GM12875 (cell line): ENCODE data around the gene SHH.

ENCODE experiments used
- H3K4me3 ChIP-seq: one replicate; pipeline ENCODE4 v1.5.1; 2011; ENCODE audit warnings: low read depth, low read length, control low read depth
- TF ChIP-seq, protein P1 (sequence below): IDR thresholded peaks from 2 replicates; pipeline ENCODE4 v1.5.1; 2011; ENCODE audit warnings: low read depth, mild to moderate bottlenecking, control low read depth, inconsistent platforms, low read length, moderate library complexity, borderline replicate concordance; ENCODE audit not compliant: insufficient read depth

The SHH gene

DNA sequence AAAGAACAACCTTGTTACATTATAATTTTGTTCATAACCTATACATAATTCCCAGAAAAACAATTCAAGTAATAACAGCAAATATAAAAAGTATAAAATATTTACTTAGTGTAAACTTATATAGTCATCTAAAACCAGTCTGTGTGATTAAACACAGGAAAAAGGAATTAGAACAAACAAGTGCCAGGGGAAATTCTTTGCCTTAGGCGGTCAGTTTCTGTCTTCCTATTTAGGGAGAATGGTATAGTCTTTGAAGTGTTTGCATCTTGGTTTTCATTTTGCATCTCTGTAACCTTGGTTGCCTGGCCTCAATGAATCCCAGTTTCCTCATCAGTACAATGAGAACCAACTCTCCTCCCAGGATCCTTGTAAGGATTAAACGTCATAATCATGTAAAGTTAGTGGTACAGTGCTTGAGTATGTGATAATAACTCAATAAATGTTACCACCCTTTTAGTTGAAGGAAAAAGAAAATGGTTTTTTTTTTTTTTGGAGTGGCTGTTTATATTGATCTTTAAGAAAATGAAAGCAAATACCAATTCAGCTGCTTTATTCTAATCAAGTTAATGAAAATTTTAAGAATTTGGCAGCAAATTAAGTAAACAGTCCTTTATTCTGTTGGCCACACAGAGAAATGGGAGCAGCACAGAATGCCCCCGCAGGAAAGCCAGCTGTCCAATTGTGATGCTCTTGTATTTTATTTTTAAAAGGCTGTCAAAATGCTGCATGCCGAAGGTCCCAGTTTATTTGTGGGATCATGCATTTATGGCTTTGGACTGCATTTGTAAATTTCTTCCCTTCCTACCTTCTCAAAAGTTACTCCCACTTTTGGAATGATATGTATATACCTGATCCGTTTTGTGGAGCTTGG, 61.8 kb downstream of the SHH start:
- H3K4me3 ChIP-seq = no peak overlapping the region
- TF ChIP-seq, protein P1, sequence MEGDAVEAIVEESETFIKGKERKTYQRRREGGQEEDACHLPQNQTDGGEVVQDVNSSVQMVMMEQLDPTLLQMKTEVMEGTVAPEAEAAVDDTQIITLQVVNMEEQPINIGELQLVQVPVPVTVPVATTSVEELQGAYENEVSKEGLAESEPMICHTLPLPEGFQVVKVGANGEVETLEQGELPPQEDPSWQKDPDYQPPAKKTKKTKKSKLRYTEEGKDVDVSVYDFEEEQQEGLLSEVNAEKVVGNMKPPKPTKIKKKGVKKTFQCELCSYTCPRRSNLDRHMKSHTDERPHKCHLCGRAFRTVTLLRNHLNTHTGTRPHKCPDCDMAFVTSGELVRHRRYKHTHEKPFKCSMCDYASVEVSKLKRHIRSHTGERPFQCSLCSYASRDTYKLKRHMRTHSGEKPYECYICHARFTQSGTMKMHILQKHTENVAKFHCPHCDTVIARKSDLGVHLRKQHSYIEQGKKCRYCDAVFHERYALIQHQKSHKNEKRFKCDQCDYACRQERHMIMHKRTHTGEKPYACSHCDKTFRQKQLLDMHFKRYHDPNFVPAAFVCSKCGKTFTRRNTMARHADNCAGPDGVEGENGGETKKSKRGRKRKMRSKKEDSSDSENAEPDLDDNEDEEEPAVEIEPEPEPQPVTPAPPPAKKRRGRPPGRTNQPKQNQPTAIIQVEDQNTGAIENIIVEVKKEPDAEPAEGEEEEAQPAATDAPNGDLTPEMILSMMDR = no peak
